Astrocyte of the cerebellum (primary cell): ENCODE data around the gene RNLS.

Experiments
- DNase-seq: peaks from one replicate; pipeline ENCODE4 v3.0.0-alpha.2; 2011; ENCODE audit warnings: low read depth
- H3K4me3 ChIP-seq: 2 replicates; pipeline ENCODE4 v1.5.1; 2011; ENCODE audit warnings: mild to moderate bottlenecking, low read depth, low read length, moderate library complexity
- CTCF ChIP-seq: IDR thresholded peaks from 2 replicates; pipeline ENCODE4 v1.5.1; 2012; ENCODE audit warnings: low read length, low read depth, moderate library complexity, mild to moderate bottlenecking; ENCODE audit errors: missing control alignments
- in situ Hi-C: cut with HindIII; loops from 2 replicates; pipeline ENCODE4 v1.10.0; 2017; ENCODE audit warnings: low sequenced_read_pairs

The RNLS gene

DNA sequence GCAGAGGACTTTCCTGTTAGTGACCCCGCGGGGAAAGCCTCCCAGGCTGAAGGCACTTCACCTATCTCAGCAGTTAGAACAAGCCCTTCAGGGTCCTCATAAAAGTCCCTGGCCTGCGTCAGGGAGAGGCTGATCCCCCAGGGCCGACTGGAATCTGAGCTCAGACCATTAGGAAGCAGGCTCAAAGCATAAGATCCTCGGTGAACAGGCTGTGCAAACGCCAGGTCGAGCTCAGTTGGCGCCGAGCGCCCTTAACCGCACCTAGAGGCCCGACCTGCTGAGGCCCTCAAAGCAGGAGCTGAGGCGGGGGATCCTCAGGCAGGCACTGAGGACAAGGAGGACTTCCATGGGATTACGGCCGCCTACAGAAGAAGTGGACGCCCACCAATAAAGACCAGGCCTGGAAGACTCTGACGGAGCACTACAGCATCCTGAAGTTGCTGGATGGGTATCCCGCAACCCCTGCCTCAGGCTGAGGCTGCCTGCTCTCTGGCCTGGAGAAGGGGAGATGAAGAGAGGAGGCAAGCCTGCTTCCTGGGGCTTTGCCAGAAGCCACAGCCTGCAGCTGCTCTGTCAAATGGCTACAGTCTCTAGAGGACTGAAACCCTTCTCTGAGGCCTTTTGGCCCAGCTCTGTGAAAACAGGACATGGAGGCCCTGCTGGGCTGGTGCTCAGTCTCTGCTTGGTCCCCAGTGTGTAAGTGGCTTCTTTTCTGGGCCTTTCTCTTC, 33.3 kb upstream of the RNLS start:
- in situ Hi-C loops, result no loop called here
- TF ChIP-seq CTCF, result no peak
- no peak for DNase-seq
- no peak overlapping the region for H3K4me3 ChIP-seq

- no peak for DNase-seq
- no peak for TF ChIP-seq CTCF
- H3K4me3 ChIP-seq, result no peak overlapping the region
- in situ Hi-C loops, result no loop called here
These were observed 25.7 kb upstream of the RNLS start for GRCh38 chr10:88608780-88609179.

DNA sequence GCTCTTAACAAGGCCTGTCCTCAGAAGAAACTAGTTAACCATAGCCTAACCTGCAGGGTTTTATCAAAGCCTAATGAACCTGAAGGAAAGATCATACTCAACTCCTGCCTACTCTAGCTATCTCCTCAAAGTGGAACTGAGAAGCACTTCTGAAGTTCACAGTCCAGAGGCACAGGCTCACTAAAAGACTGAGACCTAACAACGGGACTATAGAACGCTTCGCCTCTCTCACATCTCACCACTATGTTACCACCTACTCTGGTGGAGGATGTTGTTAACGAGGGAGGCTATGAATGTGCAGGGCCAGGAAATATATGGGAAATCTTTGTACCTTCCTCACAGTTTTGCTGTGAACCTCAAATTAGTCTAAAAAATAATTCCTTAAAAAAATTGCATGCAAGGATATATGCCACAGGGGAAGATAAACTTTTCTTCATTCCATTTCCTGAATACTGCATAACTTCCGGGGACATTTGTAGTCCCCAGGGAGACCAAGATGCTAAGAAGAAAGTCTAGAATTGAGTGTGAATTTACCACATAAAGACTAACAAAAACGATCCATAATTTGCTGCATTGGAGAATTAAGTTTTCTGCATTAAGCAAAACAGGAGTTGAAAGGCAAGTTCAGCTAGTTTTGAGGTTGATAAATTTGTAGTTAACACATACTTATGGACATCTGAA, 25.1 kb upstream of the RNLS start:
- TF ChIP-seq CTCF, result no peak
- no peak overlapping the region for H3K4me3 ChIP-seq
- in situ Hi-C loops, result no loop called here
- DNase-seq, result no peak

GRCh38 chr10:88598055-88598454, 14.9 kb upstream of the RNLS start:
- in situ Hi-C loops, result no loop called here
- no peak for DNase-seq
- H3K4me3 ChIP-seq, result no peak overlapping the region
- no peak for TF ChIP-seq CTCF

DNA sequence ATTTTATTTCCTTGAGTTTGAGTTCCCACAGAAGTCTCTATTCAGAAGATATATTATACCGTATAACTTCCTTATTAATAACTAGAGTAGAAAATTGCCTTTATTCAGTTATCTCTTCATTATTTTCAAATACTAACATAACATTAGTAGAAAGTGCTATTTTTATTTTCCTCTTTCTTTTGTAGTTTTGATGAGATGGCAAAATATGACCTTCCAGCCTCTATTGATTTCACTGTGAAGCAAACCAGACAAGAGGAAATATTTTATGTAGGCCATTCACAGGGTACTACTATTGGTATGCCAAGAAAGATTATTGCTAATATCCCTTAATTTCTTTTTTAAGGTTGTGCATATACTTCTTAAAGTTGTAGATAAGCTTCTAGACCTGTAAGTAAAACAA, 11.4 kb upstream of the RNLS start:
- no peak overlapping the region for H3K4me3 ChIP-seq
- in situ Hi-C loops, result no loop called here
- no peak for DNase-seq
- no peak for TF ChIP-seq CTCF

GRCh38 chr10:88592906-88593305, 9.8 kb upstream of the RNLS start:
- in situ Hi-C loops, result no loop called here
- no peak for DNase-seq
- TF ChIP-seq CTCF, result no peak

More at GRCh38 chr10:88592906-88593305, 9.8 kb upstream of the RNLS start:
- H3K4me3 ChIP-seq, result no peak overlapping the region
